Measurements from ENCODE around the gene CD93.

DNA sequence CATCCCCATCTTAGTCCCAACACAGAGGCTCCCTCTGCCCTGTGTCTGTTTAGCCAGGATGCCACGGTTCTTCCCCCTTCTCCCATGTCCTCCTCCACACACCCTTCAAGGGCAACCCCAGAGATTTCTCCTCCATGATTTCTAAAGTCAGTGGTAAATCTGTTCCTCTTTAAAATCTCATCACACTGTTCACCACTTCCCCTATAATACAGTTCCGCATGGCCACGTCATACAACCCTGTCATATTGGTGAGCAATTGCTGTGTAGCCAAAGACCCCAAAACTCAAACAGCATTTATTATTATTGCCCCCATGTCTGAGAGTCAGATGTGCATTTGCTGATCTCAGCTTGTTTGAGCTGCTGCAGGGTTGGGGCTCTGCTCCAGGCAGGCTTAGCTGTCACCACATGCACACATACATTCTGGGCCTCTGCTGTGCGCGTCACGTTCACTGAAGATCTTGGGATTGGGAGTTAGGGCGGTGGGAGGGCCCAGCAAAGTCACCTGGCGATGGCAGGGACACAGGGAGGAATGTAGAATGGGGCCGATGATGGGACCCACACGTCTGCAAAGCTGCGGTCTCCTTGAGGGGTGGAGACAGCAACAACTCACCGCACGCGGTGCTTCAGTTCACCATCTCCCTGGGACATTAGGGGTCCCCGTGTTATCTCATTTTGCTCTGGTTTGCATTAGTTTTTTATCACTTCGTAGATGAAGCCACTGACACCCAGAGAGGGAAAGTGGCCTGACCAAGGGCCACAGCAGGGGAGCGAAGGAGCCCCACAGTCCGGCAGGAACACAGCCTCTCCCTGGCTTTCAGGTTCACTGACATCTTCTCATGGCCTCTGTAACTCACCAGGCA is 36.9 kb upstream of the CD93 start:
- TF ChIP-seq, protein P1, sequence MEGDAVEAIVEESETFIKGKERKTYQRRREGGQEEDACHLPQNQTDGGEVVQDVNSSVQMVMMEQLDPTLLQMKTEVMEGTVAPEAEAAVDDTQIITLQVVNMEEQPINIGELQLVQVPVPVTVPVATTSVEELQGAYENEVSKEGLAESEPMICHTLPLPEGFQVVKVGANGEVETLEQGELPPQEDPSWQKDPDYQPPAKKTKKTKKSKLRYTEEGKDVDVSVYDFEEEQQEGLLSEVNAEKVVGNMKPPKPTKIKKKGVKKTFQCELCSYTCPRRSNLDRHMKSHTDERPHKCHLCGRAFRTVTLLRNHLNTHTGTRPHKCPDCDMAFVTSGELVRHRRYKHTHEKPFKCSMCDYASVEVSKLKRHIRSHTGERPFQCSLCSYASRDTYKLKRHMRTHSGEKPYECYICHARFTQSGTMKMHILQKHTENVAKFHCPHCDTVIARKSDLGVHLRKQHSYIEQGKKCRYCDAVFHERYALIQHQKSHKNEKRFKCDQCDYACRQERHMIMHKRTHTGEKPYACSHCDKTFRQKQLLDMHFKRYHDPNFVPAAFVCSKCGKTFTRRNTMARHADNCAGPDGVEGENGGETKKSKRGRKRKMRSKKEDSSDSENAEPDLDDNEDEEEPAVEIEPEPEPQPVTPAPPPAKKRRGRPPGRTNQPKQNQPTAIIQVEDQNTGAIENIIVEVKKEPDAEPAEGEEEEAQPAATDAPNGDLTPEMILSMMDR (conservative IDR thresholded peaks at IDR 0.05 in 1 of 2, IDR thresholded peaks at IDR 0.05 in 1 of 2; ENCODE audit: extremely low read depth in 1 of 2, insufficient read depth in 1 of 2, low read depth in 1 of 2, low read length in 2 of 2) = no peak
- no peak for TF ChIP-seq EZH2 (IDR thresholded peaks at IDR 0.05; ENCODE audit: borderline replicate concordance, low read length)
